Measurements from ENCODE around the gene ADAMTS9.

- no peak for TF ChIP-seq EGR1 (IDR thresholded peaks at IDR 0.05)
- no peak for TF ChIP-seq TAF1 (IDR thresholded peaks at IDR 0.05; ENCODE audit: low read depth)
- TF ChIP-seq REST (IDR thresholded peaks at IDR 0.05; ENCODE audit: low read depth), result no peak
- TF ChIP-seq MAX (IDR thresholded peaks at IDR 0.05), result no peak
- TF ChIP-seq EP300 (IDR thresholded peaks at IDR 0.05; ENCODE audit: borderline replicate concordance), result no peak
- TF ChIP-seq YY1 (IDR thresholded peaks at IDR 0.05; ENCODE audit: low read depth), result no peak
- no peak for TF ChIP-seq ZBTB7A (IDR thresholded peaks at IDR 0.05; ENCODE audit: low read depth)
- TF ChIP-seq RAD21 (IDR thresholded peaks at IDR 0.05; ENCODE audit: low read depth), result no peak
Observed at GRCh38 chr3:64642327-64643151, 45.3 kb downstream of the ADAMTS9 start.

All from Ishikawa (cell line).